HG02970 (cell line): ENCODE results near the gene PRDM15.

ENCODE experiments used
- ATAC-seq: cut with Tn5 transposase; IDR thresholded peaks from one replicate; pipeline ENCODE4 v1.9.1; 2021; ENCODE audit warnings: mild to moderate bottlenecking, moderate library complexity, moderate number of reproducible peaks; ENCODE audit not compliant: unreplicated experiment, low FRiP score

Gene PRDM15

GRCh38 chr21:41865002-41865777 lies 14.0 kb downstream of the PRDM15 start:
- ATAC-seq: no peak

GRCh38 chr21:41864311-41865001 lies 14.7 kb downstream of the PRDM15 start:
- ATAC-seq: no peak

GRCh38 chr21:41863439-41863740 lies 15.8 kb downstream of the PRDM15 start:
- ATAC-seq: no peak

- ATAC-seq: no peak
Measured at GRCh38 chr21:41861987-41862386, 17.2 kb downstream of the PRDM15 start.

GRCh38 chr21:41861255-41861654 lies 17.9 kb downstream of the PRDM15 start:
- no peak for ATAC-seq

GRCh38 chr21:41859297-41859980 lies 19.7 kb downstream of the PRDM15 start:
- ATAC-seq: no peak

- no peak for ATAC-seq
Measured at GRCh38 chr21:41858466-41859296, 20.5 kb downstream of the PRDM15 start.

GRCh38 chr21:41857771-41858300 lies 21.3 kb downstream of the PRDM15 start:
- ATAC-seq: no peak

GRCh38 chr21:41856572-41856971 lies 22.6 kb downstream of the PRDM15 start:
- ATAC-seq: no peak

- no peak for ATAC-seq
Measured at GRCh38 chr21:41854426-41854995, 24.6 kb downstream of the PRDM15 start.

- no peak for ATAC-seq
Measured at GRCh38 chr21:41852929-41853320, 26.2 kb downstream of the PRDM15 start.

- no peak for ATAC-seq
Measured at GRCh38 chr21:41852151-41852928, 26.8 kb downstream of the PRDM15 start.

GRCh38 chr21:41851090-41851790 lies 27.9 kb downstream of the PRDM15 start:
- no peak for ATAC-seq

GRCh38 chr21:41850085-41850484 lies 29.1 kb downstream of the PRDM15 start:
- no peak for ATAC-seq

GRCh38 chr21:41848958-41849580 lies 30.1 kb downstream of the PRDM15 start:
- no peak for ATAC-seq

- ATAC-seq: no peak
Measured at GRCh38 chr21:41848533-41848932, 30.6 kb downstream of the PRDM15 start.

GRCh38 chr21:41847066-41847804 lies 31.9 kb downstream of the PRDM15 start:
- ATAC-seq: no peak

- ATAC-seq: no peak
Measured at GRCh38 chr21:41846536-41846935, 32.6 kb downstream of the PRDM15 start.
